ENCODE results near the gene STRIP2.
"Not testable (repeated sequence)": the region's sequence is repeated elsewhere in the genome, so short reads cannot be mapped to it uniquely, and the experiment has no call there.

STRIP2 gene

GRCh38 chr7:129498021-129498420 is 63.8 kb downstream of the STRIP2 start:
- no peak for DNase-seq

GRCh38 chr7:129499999-129500398 is 65.8 kb downstream of the STRIP2 start:
- no peak for DNase-seq

GRCh38 chr7:129501760-129502707 is 67.8 kb downstream of the STRIP2 start, which contains the start of gene SMKR1:
Gene SMKR1 (plus strand): TSS chr7:129502531. CDS start chr7:129502825, 294 bp downstream.
- DNase-seq, result peak; percentile 63

- DNase-seq, result no peak
Observed at GRCh38 chr7:129502708-129503685, 68.8 kb downstream of the STRIP2 start.

- no peak for DNase-seq
Observed at GRCh38 chr7:129503725-129504124, 69.5 kb downstream of the STRIP2 start.

GRCh38 chr7:129512192-129512591 is 78.0 kb downstream of the STRIP2 start:
- DNase-seq, result no peak

- DNase-seq, result no peak
Observed at GRCh38 chr7:129513546-129513945, 79.3 kb downstream of the STRIP2 start.

GRCh38 chr7:129514683-129515082 is 80.5 kb downstream of the STRIP2 start:
- no peak for DNase-seq

GRCh38 chr7:129515381-129515780 is 81.1 kb downstream of the STRIP2 start:
- no peak for DNase-seq

- DNase-seq, result no peak
Observed at GRCh38 chr7:129517931-129518330, 83.7 kb downstream of the STRIP2 start.

GRCh38 chr7:129519464-129519863 is 85.2 kb downstream of the STRIP2 start:
- no peak for DNase-seq

- DNase-seq, result no peak
Observed at GRCh38 chr7:129522088-129522970, 88.1 kb downstream of the STRIP2 start.

GRCh38 chr7:129522971-129523340 is 88.7 kb downstream of the STRIP2 start:
- DNase-seq, result no peak

GRCh38 chr7:129523924-129524323 is 89.7 kb downstream of the STRIP2 start:
- no peak for DNase-seq

- DNase-seq, result peak; percentile 69
Observed at GRCh38 chr7:129524405-129524804, 90.2 kb downstream of the STRIP2 start.

GRCh38 chr7:129525225-129525862 is 91.1 kb downstream of the STRIP2 start:
- DNase-seq, result no peak

- DNase-seq, result no peak
Observed at GRCh38 chr7:129529643-129530042, 95.4 kb downstream of the STRIP2 start.

- no peak for DNase-seq
Observed at GRCh38 chr7:129530795-129531391, 96.7 kb downstream of the STRIP2 start.

GRCh38 chr7:129531721-129532120 is 97.5 kb downstream of the STRIP2 start:
- DNase-seq, result no peak

GRCh38 chr7:129532375-129532774 is 98.1 kb downstream of the STRIP2 start:
- DNase-seq, result no peak

GRCh38 chr7:129534558-129535274 is 100.5 kb downstream of the STRIP2 start:
- not testable (repeated sequence) for DNase-seq

All from hematopoietic multipotent progenitor cell treated with erythropoietin and hydrocortisone succinate and interleukin-3 and kit ligand, for 8 days (in vitro differentiated cells).